RWPE2 (cell line): ENCODE data around the gene MATK.

Experiments used
- ATAC-seq: fragments of 200-7000 bp; cut with Tn5 transposase; 3 replicates; pipeline ENCODE4 v1.9.1; 2021; ENCODE audit warnings: low read depth
- DNase-seq: peaks from one replicate; pipeline ENCODE4 v3.0.0-alpha.2; 2020; ENCODE audit warnings: low spot score
- H3K27ac ChIP-seq: fragments of 450-650 bp; 2 replicates; pipeline ENCODE4 v1.5.1; 2017; ENCODE audit warnings: mild to moderate bottlenecking; ENCODE audit not compliant: poor library complexity, severe bottlenecking
- H3K27me3 ChIP-seq: fragments of 250-450 bp; sonication (Bioruptor Pico); 2 replicates; pipeline ENCODE4 v1.5.1; 2021; ENCODE audit warnings: mild to moderate bottlenecking, moderate library complexity; ENCODE audit not compliant: insufficient read depth, poor library complexity, severe bottlenecking
- H3K36me3 ChIP-seq: fragments of 250-450 bp; sonication (Bioruptor Pico); 2 replicates; pipeline ENCODE4 v1.5.1; 2020; ENCODE audit warnings: low read depth, mild to moderate bottlenecking, moderate library complexity
- H3K4me1 ChIP-seq: fragments of 250-450 bp; sonication (Bioruptor Pico); 2 replicates; pipeline ENCODE4 v1.5.1; 2021; ENCODE audit warnings: mild to moderate bottlenecking, moderate library complexity; ENCODE audit not compliant: insufficient read depth, poor library complexity, severe bottlenecking
- H3K4me3 ChIP-seq: fragments of 250-450 bp; sonication (Bioruptor Pico); 2 replicates; pipeline ENCODE4 v1.5.1; 2021; ENCODE audit warnings: mild to moderate bottlenecking, moderate library complexity; ENCODE audit not compliant: severe bottlenecking
- H3K9me3 ChIP-seq: fragments of 250-450 bp; sonication (Bioruptor Pico); 2 replicates; pipeline ENCODE4 v1.5.1; 2021; ENCODE audit warnings: mild to moderate bottlenecking, moderate library complexity; ENCODE audit not compliant: severe bottlenecking
- TF ChIP-seq, protein P1 (sequence below): fragments of 450-650 bp; IDR thresholded peaks from one replicate; pipeline ENCODE4 v1.5.1; 2017; ENCODE audit warnings: mild to moderate bottlenecking, moderate library complexity; ENCODE audit not compliant: poor library complexity, severe bottlenecking

Gene MATK

DNA sequence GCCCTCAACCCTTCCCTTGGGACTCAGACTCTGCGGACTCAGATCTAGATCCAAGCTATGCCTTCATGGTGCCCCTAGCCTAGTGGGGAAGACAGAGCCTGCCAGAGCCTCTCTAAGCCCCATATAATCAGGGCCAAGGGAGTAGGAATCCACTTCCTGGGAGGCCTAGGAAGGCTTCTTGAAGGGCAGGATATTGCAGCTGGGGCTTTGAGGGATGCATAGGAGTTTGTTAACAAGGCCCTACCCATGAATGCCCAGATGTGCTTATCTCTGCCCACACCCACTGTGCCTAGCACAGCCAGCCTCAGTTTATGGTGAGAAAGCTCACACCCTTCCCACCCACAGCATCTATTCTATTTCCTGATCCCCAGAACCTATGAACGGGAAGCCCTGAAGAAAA, 36.0 kb downstream of the MATK start:
- H3K27me3 ChIP-seq: no peaks in the 10 kb centered on the region
- H3K4me3 ChIP-seq: no peak overlapping the region
- no peak overlapping the region for H3K27ac ChIP-seq
- H3K9me3 ChIP-seq: no peaks in the 10 kb centered on the region
- H3K4me1 ChIP-seq: no peaks in the 10 kb centered on the region
- H3K36me3 ChIP-seq: 0 out of 2 replicates have a peak, but pooled peaks cover 5% of the 10 kb centered on the region
- TF ChIP-seq, protein P1, sequence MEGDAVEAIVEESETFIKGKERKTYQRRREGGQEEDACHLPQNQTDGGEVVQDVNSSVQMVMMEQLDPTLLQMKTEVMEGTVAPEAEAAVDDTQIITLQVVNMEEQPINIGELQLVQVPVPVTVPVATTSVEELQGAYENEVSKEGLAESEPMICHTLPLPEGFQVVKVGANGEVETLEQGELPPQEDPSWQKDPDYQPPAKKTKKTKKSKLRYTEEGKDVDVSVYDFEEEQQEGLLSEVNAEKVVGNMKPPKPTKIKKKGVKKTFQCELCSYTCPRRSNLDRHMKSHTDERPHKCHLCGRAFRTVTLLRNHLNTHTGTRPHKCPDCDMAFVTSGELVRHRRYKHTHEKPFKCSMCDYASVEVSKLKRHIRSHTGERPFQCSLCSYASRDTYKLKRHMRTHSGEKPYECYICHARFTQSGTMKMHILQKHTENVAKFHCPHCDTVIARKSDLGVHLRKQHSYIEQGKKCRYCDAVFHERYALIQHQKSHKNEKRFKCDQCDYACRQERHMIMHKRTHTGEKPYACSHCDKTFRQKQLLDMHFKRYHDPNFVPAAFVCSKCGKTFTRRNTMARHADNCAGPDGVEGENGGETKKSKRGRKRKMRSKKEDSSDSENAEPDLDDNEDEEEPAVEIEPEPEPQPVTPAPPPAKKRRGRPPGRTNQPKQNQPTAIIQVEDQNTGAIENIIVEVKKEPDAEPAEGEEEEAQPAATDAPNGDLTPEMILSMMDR: no peak
- ATAC-seq (no peak), DNase-seq (no peak)

DNA sequence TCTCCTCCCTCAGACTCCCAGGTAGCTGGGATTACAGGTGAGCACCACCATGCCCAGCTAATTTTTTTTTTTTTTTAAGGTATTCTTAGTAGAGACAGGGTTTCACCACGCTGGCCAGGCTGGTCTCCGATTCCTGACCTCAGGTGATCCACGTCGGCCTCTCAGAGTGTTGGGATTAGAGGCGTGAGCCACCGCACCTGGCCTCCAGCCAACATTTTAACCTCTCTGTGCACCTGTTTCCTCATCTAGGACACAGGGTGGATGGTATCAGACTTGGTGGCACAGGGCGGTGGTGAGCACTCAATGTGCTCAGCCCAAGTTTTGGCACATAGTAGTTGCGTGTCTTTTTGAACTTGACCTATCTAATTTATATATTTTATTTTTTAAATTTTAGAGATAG, 37.2 kb downstream of the MATK start:
- Histone ChIP-seq H3K27ac (no peak overlapping the region), H3K9me3 (no peaks in the 10 kb centered on the region), H3K36me3 (0 out of 2 replicates have a peak, but pooled peaks cover 5% of the 10 kb centered on the region), H3K4me3 (no peak overlapping the region), H3K27me3 (no peaks in the 10 kb centered on the region), H3K4me1 (no peaks in the 10 kb centered on the region)
- ATAC-seq (no peak), DNase-seq (no peak)
- TF ChIP-seq, protein P1: no peak

DNA sequence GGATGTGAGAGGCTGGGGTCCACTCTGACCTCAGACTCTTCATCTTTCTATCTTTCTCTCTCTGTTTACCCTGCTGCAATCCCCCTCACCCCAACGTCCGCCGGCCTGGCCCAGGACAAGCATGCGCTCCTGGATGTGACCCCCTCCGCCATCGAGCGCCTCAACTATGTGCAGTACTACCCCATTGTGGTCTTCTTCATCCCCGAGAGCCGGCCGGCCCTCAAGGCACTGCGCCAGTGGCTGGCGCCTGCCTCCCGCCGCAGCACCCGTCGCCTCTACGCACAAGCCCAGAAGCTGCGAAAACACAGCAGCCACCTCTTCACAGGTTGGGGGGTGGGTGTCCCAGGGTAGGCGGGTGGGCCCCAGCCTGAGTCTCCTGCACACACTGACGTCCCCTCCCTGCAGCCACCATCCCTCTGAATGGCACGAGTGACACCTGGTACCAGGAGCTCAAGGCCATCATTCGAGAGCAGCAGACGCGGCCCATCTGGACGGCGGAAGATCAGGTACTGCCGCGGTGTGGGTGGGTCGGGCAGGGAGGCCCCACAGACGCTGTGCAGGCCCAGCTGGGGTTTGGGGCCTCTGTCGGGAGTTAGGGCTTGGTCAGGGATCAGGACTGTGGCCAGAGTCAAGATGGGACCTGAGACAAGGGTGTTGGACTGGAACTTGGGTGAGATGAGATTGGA, 39.7 kb downstream of the MATK start:
- no peak for ATAC-seq

DNA sequence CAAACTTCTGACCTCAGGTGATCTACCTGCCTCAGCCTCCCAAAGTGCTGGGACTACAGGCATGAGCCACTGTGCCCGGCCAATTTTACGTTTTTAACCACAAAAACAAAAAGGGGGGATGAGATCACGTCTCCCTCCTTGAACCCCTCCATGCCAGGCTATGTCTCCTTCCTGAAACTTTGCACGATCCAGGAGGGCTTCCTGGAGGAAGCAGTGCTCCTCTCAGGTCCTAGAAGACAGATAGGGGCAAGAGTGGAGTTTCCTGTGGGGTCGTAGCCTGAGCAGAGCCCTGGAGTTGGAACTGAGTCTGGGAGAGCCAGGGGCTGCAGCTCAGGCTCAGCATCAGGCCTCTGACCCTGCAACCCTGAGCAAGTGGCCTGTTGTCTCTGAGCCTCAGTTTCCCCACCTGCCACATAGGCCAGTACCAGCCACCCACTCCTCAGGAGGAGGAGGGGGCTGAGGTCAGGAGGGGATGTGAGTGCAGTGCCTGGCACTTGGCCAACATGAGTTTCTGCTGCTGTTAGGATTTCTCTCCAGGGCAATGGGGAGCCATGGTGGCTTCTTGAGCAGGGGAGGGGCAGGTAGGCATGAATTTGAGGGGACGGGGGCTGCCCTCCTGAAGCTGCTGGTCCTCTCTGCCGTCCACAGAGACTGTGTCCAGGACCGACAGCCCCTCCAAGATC, 40.7 kb downstream of the MATK start:
- no peak overlapping the region for H3K27ac ChIP-seq
- no peaks in the 10 kb centered on the region for H3K4me1 ChIP-seq
- no peaks in the 10 kb centered on the region for H3K27me3 ChIP-seq
- ATAC-seq: no peak
- H3K9me3 ChIP-seq: no peaks in the 10 kb centered on the region
- DNase-seq: no peak
- TF ChIP-seq, protein P1: no peak
- no peak overlapping the region for H3K4me3 ChIP-seq
- H3K36me3 ChIP-seq: 0 out of 2 replicates have a peak, but pooled peaks cover 2% of the 10 kb centered on the region

More for the DNA sequence above, 39.7 kb downstream of the MATK start:
- no peak for DNase-seq
- Histone ChIP-seq H3K36me3 (0 out of 2 replicates have a peak, but pooled peaks cover 5% of the 10 kb centered on the region), H3K27me3 (no peaks in the 10 kb centered on the region), H3K4me3 (no peak overlapping the region), H3K27ac (no peak overlapping the region), H3K4me1 (no peaks in the 10 kb centered on the region), H3K9me3 (no peaks in the 10 kb centered on the region)
- TF ChIP-seq, protein P1: no peak

DNA sequence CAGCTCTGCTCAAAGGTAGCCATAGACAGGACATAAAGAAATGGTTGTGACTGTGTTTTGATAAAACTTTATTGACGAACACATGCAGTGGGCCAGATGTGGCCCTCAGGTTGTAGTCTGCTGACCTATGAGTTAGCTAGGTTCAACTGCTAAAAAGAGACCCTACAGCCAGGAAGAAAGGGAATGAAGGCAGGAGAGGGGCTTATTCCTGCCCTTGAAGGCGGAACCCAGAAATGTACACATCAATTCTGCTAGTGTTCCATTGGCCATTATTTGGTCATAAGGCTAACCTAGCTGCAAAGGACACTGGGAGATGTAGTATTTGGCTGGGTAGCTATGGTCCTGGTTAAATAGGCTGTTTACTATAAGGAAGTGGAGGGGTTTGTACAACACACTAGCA, 42.7 kb downstream of the MATK start:
- no peaks in the 10 kb centered on the region for H3K27me3 ChIP-seq
- no peak for ATAC-seq
- no peak for DNase-seq
- no peaks in the 10 kb centered on the region for H3K36me3 ChIP-seq
- TF ChIP-seq, protein P1: no peak
- H3K9me3 ChIP-seq: no peaks in the 10 kb centered on the region
- H3K4me3 ChIP-seq: no peak overlapping the region
- H3K27ac ChIP-seq: no peak overlapping the region
- no peaks in the 10 kb centered on the region for H3K4me1 ChIP-seq
